ENCODE data around the gene ZNF213. TPM values are rescaled to one million over a fixed set of nuclear protein-coding genes. Genes with fewer than 3 reads are reported as not detected.
"Not testable (repeated sequence)": the region's sequence is repeated elsewhere in the genome, so short reads cannot be mapped to it uniquely, and the experiment has no call there.

ZNF213 gene
- total RNA-seq, 1 donor from 2014 or later: 13.4 TPM

GRCh38 chr16:3138342-3138741 is 3.5 kb downstream of the ZNF213 start:
- DNase-seq (ENCODE audit: low spot score, unreplicated experiment): no peak
- Mint-ChIP-seq H3K27me3 (no peaks in the 10 kb centered on the region), H3K4me3 (ENCODE audit: low read depth) (no peak overlapping the region), H3K4me1 (ENCODE audit: low read depth) (peaks cover 9% of the 10 kb centered on the region), H3K27ac (no peak overlapping the region), H3K9me3 (ENCODE audit: low read depth) (no peaks in the 10 kb centered on the region), H3K36me3 (ENCODE audit: insufficient read depth) (peaks cover 11% of the 10 kb centered on the region)
- TF ChIP-seq, protein P1, sequence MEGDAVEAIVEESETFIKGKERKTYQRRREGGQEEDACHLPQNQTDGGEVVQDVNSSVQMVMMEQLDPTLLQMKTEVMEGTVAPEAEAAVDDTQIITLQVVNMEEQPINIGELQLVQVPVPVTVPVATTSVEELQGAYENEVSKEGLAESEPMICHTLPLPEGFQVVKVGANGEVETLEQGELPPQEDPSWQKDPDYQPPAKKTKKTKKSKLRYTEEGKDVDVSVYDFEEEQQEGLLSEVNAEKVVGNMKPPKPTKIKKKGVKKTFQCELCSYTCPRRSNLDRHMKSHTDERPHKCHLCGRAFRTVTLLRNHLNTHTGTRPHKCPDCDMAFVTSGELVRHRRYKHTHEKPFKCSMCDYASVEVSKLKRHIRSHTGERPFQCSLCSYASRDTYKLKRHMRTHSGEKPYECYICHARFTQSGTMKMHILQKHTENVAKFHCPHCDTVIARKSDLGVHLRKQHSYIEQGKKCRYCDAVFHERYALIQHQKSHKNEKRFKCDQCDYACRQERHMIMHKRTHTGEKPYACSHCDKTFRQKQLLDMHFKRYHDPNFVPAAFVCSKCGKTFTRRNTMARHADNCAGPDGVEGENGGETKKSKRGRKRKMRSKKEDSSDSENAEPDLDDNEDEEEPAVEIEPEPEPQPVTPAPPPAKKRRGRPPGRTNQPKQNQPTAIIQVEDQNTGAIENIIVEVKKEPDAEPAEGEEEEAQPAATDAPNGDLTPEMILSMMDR (IDR thresholded peaks at IDR 0.05; ENCODE audit: unreplicated experiment): no peak

- H3K27ac Mint-ChIP-seq: no peak overlapping the region
- no peaks in the 10 kb centered on the region for H3K27me3 Mint-ChIP-seq
- no peak for DNase-seq (ENCODE audit: low spot score, unreplicated experiment)
- H3K9me3 Mint-ChIP-seq (ENCODE audit: low read depth): no peaks in the 10 kb centered on the region
- TF ChIP-seq, protein P1 (IDR thresholded peaks at IDR 0.05; ENCODE audit: unreplicated experiment): no peak
- H3K4me3 Mint-ChIP-seq (ENCODE audit: low read depth): no peak overlapping the region
- peaks cover 11% of the 10 kb centered on the region for H3K36me3 Mint-ChIP-seq (ENCODE audit: insufficient read depth)
- peaks cover 6% of the 10 kb centered on the region for H3K4me1 Mint-ChIP-seq (ENCODE audit: low read depth)
Measured at GRCh38 chr16:3138823-3139426, 4.1 kb downstream of the ZNF213 start.

DNA sequence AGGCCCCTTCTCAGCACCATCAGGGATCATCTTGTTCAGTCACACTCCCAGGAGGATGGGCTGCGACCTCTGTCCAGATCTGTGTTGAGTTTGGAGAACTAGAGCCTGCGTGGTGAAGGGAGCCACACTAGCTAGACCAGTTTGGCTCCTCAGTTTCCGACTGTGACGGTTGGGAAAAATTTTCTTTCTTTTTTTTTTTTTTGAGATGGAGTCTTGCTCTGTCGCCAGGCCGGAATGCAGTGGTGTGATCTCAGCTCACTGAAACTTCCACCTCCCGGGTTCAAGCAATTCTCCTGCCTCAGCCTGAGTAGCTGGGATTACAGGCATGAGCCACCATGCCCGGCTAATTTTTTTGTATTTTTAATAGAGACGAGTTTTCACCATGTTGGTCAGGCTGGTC is 4.7 kb downstream of the ZNF213 start:
- H3K27me3 Mint-ChIP-seq; H3K27ac Mint-ChIP-seq; H3K4me3 Mint-ChIP-seq (ENCODE audit: low read depth); H3K9me3 Mint-ChIP-seq (ENCODE audit: low read depth); H3K4me1 Mint-ChIP-seq (ENCODE audit: low read depth); DNase-seq (ENCODE audit: low spot score, unreplicated experiment): not testable (repeated sequence)
- H3K36me3 Mint-ChIP-seq (ENCODE audit: insufficient read depth): peaks cover 11% of the 10 kb centered on the region

DNA sequence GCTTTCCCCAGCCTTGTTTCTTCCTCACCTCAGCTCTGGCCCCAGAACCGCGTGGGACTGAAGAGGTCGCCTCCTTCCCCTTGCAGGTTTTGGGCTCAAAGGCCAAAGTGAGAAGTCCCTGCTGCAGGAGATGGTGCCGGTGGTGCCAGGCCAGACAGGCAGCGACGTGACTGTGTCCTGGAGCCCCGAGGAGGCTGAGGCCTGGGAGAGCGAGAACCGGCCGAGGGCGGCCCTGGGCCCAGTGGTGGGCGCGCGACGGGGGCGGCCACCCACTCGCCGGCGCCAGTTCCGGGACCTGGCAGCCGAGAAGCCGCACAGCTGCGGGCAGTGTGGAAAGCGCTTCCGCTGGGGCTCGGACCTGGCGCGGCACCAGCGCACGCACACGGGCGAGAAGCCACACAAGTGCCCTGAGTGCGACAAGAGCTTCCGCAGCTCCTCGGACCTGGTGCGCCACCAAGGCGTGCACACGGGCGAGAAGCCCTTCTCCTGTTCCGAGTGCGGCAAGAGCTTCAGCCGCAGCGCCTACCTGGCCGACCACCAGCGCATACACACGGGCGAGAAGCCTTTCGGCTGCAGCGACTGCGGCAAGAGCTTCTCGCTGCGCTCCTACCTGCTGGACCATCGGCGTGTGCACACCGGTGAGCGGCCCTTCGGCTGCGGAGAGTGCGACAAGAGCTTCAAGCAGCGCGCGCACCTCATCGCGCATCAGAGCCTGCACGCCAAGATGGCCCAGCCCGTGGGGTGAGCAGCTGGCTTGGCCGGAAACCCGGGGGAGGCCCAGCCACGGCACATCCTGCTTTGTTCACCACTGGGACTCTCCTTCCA is 6.0 kb downstream of the ZNF213 start:
- TF ChIP-seq, protein P1 (IDR thresholded peaks at IDR 0.05; ENCODE audit: unreplicated experiment): no peak
- no peaks in the 10 kb centered on the region for H3K9me3 Mint-ChIP-seq (ENCODE audit: low read depth)
- H3K27ac Mint-ChIP-seq: no peak overlapping the region
- peaks cover 3% of the 10 kb centered on the region for H3K27me3 Mint-ChIP-seq
- H3K4me3 Mint-ChIP-seq (ENCODE audit: low read depth): no peak overlapping the region
- H3K36me3 Mint-ChIP-seq (ENCODE audit: insufficient read depth): peaks cover 11% of the 10 kb centered on the region
- peaks cover 1% of the 10 kb centered on the region for H3K4me1 Mint-ChIP-seq (ENCODE audit: low read depth)
- DNase-seq (ENCODE audit: low spot score, unreplicated experiment): no peak

DNA sequence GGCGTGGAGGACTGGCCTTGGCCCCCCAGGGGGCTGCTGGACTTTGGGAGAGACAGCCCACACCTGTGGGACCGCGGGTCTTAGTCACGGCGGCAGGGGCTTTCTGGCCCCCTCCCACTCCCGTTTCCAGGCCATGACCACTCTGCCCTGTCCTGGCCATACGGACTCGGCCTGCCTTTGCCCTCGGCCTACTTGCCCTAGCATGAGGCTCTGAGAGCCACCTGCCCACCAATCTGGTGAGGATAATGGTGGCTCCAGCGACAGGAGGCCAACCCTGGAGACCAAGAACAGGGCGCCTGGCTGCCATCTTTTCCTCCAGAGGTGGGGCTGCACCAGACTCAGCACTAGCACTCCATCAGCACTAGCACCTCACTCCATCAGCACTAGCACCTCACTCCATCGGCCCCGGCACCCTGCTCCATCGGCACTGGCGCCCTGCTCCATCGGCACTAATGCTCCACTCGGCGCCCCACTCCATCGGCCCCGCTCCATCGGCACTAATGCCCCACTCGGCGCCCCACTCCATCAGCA is 7.0 kb downstream of the ZNF213 start:
- TF ChIP-seq, protein P1 (IDR thresholded peaks at IDR 0.05; ENCODE audit: unreplicated experiment): no peak
- no peak overlapping the region for H3K4me3 Mint-ChIP-seq (ENCODE audit: low read depth)
- no peaks in the 10 kb centered on the region for H3K4me1 Mint-ChIP-seq (ENCODE audit: low read depth)
- H3K27ac Mint-ChIP-seq: no peak overlapping the region
- no peak for DNase-seq (ENCODE audit: low spot score, unreplicated experiment)
- no peaks in the 10 kb centered on the region for H3K9me3 Mint-ChIP-seq (ENCODE audit: low read depth)
- peaks cover 11% of the 10 kb centered on the region for H3K36me3 Mint-ChIP-seq (ENCODE audit: insufficient read depth)
- peaks cover 3% of the 10 kb centered on the region for H3K27me3 Mint-ChIP-seq

Data from progenitor cell of endocrine pancreas (in vitro differentiated cells).